NCI-H1694 treated with DMSO at 0.1 percent for 48 hours (cell line): Measurements from ENCODE around the gene CLIC5.
"Not testable (repeated sequence)": the region's sequence is repeated elsewhere in the genome, so short reads cannot be mapped to it uniquely, and the experiment has no call there.

Source experiments
- DNase-seq: peaks from one replicate; lab custom pipeline; 2025; lab: John Stamatoyannopoulos, UW

The CLIC5 gene

GRCh38 chr6:45927421-45928320 is 88.0 kb downstream of the CLIC5 start:
- no peak for DNase-seq

GRCh38 chr6:45926423-45926822 is 89.2 kb downstream of the CLIC5 start:
- DNase-seq: not testable (repeated sequence)

DNA sequence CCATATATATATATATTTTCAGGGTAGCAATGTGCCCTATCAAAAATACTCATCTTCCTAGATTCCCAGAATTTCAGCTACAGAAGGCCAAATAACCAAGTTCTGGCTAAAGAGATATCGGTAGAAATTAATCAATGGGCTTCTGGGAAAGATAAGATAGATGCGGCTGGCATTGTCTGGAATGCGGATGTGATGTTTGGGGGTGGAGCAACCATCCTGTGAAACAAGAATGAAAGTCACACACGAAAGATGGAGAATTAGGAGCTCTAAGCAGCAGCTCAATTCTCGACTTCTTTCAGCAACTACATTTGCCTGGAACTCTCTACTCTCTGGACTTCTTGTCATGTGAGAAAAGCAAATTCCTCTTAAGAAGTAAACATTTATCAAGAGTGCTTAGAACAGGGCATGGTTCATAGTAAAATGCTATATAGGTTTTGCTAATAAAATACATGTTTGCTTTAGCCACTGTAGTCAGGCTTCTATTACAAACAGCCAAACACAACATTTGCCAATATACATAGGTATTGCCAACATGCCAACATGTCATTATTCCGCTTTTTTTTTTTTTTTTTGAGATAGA is 90.8 kb downstream of the CLIC5 start:
- no peak for DNase-seq

GRCh38 chr6:45923831-45924391 is 91.7 kb downstream of the CLIC5 start:
- DNase-seq: no peak

DNA sequence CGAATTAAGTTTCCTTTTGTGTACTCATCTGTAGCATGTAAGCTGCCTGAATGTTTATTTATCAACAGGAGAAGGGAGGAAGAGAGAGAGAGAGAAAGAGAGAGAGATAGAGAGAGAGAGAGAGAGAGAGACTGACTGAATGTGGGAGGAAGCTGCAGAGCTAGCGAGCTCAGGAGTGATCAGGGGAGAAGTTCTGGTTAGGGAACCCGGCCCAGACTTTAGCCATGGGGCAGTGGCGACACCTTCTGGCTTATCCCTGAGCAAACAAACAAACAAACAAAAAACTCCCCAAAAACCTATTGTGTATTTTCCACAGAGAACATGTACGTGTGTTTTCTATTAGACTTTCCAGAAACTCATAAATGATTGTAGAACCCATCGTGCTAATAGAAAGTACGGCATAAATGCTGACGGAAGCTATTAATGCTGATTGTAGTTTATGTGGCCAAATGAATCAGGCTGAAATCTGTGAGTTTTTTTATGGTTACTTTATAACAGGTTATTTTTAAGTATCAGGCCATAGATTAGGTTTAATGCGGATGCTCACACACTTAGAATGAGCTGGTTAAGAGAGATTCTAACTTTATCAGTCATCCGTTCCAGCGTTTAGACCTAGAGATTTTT is 92.8 kb downstream of the CLIC5 start:
- no peak for DNase-seq

DNA sequence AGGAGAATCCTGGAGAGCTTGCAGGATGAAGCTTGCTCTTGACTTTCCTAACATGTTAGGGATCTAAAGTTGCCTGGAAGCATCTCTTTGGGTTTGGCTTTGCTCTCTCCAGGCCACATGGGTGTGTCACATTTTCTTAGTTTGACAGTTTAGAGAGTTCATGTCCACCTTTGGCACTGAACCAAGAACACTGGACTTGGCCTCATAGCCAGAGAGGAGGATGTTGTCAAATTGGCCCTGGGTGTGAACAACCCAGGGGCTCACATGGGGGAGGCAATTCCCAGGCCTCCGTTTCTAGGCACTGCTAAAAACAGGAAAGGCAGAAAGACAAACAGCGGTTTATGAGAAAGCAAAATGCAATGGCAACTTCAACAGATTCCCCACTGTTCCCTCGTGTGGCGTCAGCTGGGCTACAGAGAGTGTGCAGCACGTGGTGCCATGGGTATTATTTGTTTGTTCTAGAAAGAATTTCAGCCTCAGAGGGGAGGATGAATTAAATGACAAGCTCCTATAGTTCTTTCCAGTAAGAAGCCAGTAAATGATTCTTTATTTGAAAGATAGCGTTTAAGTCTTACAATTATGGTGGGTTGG is 93.9 kb downstream of the CLIC5 start:
- no peak for DNase-seq

DNA sequence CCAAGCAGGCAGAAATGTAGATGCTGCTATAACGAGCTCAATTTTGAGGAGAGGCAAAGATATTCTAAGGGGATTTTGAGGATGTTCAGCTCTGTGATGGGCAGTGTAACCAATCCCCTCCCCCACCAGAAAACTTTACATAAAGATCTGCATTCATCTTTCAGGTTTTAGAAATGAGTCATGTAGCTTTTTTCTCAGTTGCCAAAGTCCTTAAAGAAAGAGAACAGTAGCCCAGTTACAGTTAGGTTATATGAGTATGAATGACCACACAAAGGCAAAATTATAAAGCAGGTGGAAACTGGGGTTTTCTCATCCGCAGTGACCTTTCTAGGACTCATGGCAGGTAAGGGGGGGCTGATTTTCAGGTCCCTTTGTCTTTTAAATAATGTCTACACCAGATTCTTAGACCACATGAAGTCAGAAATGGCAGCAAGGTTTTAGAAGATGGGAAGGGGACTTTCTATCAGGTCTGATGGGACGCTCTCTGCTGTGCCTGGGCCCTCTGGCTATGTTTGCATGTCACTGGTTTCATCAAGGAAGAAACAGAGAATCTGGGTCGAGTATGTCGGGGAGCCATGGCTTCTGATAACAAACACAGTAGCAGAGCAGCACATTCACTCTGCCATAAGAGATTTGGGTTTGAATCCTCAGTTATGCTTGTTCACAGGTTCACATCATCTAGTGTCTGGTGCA is 94.7 kb downstream of the CLIC5 start:
- no peak for DNase-seq

GRCh38 chr6:45917439-45917838 is 98.2 kb downstream of the CLIC5 start:
- no peak for DNase-seq

GRCh38 chr6:45916692-45917091 is 99.0 kb downstream of the CLIC5 start:
- no peak for DNase-seq

DNA sequence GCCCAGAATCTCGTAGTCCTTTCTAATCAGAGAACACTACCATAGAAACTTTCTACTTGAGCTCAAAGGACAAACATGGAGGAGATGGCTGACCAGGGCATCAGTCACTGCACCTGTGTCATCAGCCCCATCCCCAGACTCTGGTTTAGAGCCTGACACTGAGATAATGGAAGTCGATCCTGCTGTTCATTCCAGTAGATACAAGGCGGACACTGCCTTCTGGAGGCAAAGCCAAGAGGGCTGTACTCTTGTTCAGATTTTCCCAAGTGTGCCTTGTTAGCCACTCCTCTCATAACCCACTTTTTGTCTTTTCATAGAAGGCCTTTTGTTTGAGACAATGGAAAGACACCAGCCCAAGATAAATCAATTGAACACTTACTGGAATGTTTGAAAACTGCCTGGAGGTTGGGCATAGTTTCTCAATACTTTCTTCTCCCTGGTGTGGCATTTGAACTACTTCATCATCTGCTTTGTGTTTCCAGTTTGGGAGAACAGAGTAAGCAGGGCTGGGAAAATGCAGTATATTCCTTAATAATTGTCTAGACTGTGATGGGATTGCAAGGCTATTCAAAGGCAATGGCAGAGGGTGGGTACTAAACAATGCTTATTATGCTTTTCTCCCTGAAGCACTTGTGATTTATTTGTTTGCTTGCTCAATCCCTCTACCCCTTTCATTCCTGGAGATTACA is 99.7 kb downstream of the CLIC5 start:
- DNase-seq: no peak

DNA sequence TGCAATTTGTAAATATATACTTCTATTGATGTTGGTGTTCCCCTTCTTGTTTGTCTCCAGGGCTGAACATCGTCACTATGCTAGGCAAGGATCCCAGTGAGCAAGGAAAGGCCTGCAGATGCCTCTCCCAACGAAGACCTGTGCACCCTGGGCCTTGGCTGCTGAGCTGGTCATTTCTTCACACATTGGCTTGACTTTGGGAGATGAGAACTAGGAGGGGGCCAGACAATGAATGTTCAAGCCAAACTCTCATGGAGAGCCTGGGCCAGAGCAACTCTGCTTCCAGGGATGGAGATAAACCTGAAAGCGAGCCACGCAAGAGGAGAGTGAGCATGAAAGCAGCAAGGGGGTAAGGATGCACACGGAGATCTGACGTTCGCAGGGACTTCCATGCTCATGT is 104.0 kb downstream of the CLIC5 start:
- no peak for DNase-seq

DNA sequence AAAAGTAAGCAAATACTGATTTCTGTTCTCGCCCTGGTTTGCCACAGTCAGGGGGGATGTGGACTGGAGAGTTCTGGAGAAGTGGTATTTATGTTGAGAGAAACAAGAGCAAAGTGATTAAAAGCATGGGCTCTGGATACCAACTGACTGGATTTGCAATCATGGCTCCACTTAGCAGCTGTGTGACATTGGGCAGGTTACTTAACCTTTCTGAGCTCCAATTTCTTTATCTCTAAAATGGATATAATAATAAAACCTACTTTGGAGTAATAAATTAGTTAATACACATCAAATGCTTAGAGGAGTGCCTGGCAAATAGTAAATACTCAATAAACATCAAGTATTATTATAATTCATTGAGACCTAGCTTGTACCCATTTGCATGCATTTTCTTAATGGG is 111.7 kb downstream of the CLIC5 start:
- no peak for DNase-seq

DNA sequence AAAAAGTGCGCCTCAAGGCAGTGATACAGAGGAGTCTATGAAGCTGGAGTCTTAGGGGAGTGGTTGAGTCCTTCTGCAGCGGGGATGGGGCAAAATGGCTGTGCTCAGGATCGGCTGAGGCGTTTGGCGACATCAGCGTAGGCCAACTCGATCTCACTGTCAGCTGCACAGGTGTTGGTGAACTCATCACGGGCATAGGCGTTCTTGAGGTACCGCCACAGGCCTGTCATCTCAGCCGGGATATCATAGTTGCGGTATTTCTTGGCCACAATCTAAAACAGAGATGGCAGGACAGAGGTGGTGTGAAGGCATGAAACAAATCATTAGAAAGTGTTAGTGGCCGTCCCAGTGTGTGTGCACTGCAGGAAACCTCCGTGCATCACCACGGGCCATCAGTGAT is 112.7 kb downstream of the CLIC5 start:
- no peak for DNase-seq

GRCh38 chr6:45901767-45902650 is 113.7 kb downstream of the CLIC5 start:
- DNase-seq: no peak

DNA sequence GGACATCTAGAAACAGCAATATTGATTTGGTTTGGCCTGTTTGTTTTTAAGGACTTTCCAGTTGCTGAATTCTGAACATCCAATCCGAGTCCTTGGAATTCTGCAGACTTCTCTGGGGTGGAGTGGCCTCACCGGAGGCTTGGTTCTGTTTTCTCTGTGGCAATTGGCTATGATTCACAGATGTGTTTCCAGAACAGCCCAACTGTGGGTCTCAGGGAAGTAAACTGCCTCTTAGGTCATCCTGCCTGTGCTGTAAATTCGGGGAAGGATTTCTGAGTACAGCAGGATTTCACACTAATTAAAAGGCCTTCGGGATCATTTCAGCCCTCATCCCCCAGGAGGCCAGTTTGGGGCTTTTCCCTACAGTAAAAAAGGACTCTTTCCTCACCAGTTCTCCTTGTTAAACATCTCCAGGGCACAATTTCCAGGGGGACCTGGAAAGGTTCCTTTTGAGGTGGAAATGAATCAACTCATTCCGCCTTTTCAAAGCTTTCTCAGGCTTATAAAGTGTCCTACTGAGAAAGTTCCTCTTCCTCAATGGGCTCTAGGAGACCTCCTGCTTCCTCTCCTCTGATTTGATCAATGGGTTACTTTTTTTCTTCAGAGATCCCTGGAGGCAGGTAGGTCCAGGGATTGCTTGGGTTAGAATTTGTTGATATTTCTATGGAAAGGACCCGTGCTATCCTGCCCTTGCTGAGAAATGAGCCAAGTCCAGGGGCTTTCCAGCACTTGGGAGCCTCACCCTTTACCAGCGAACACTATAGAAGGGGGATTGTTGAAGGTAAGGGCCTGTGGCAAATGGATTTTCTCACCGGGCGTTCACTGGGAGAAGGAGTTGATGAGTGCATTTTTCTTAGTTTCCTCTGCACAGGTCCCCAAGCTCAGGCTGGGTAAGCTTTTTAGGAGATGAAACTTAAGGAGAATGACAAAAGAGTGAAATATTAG is 114.6 kb downstream of the CLIC5 start:
- no peak for DNase-seq

DNA sequence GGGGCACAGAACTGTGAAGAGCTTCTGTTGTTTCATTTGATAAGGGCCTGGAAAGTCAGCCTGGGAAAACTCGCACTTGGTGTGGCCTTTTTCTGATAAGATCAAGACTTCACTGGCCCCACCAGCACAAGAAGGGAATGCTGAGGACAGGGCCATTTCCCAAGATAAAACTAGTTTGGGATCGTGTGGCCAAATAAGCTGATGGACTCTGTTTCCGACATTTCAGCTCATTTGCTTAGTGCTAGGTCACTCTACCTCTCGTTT is 116.0 kb downstream of the CLIC5 start:
- no peak for DNase-seq

- no peak for DNase-seq
These were observed 116.5 kb downstream of the CLIC5 start for GRCh38 chr6:45898941-45899682.

- no peak for DNase-seq
These were observed 118.7 kb downstream of the CLIC5 start for GRCh38 chr6:45896783-45897441.
